HepG2 (cell line): ENCODE measurements around the gene APOBEC3H. TPM values are rescaled to one million over a fixed set of nuclear protein-coding genes. Genes with fewer than 3 reads are reported as not detected.

Experiments used
- BCL6 ChIP-seq: IDR thresholded peaks from 2 replicates; pipeline ENCODE4 v1.6.1; 2016; ENCODE audit warnings: missing genetic modification reagents, missing compliant biosample characterization
- DR1 ChIP-seq: sonication (generic); formaldehyde crosslinking; IDR thresholded peaks from 2 replicates; pipeline ENCODE4 v1.8.0; 2021; ENCODE audit warnings: mild to moderate bottlenecking, missing genetic modification reagents, inconsistent platforms
- EED ChIP-seq: sonication (generic); formaldehyde crosslinking; IDR thresholded peaks from 2 replicates; pipeline ENCODE4 v1.5.0; 2020; ENCODE audit warnings: mild to moderate bottlenecking, missing genetic modification reagents
- KLF6 ChIP-seq: IDR thresholded peaks from 2 replicates; pipeline ENCODE4 v1.8.0; 2016; ENCODE audit warnings: missing biosample characterization, missing genetic modification reagents
- MAZ ChIP-seq, 2 experiments: sonication (generic) in 1 of 2; formaldehyde crosslinking in 1 of 2; IDR thresholded peaks; 2 replicates each; pipeline versions ENCODE4 v1.5.0 to v1.6.1; 2012 to 2020; ENCODE audit warnings: low read depth in 2 of 2, mild to moderate bottlenecking in 2 of 2, borderline replicate concordance in 1 of 2, improper control_type of control experiment in 1 of 2, low read length in 1 of 2, missing genetic modification reagents in 1 of 2, moderate library complexity in 1 of 2
- MYPOP ChIP-seq: sonication (generic); formaldehyde crosslinking; IDR thresholded peaks from 2 replicates; pipeline ENCODE4 v1.8.1; 2023; ENCODE audit warnings: mild to moderate bottlenecking, moderate library complexity, missing genetic modification reagents
- NRL ChIP-seq: sonication (generic); formaldehyde crosslinking; IDR thresholded peaks from 2 replicates; pipeline ENCODE4 v1.5.0; 2020; ENCODE audit warnings: missing genetic modification reagents, mild to moderate bottlenecking, moderate library complexity, borderline replicate concordance
- POLR2AphosphoS2 ChIP-seq: IDR thresholded peaks from 2 replicates; pipeline ENCODE4 v1.6.1; 2011; ENCODE audit warnings: low read depth, low read length, improper control_type of control experiment
- PREB ChIP-seq: sonication (generic); formaldehyde crosslinking; IDR thresholded peaks from 2 replicates; pipeline ENCODE4 v1.4.0; 2020; ENCODE audit warnings: missing genetic modification reagents
- RFXAP ChIP-seq: sonication (generic); formaldehyde crosslinking; IDR thresholded peaks from 2 replicates; pipeline ENCODE4 v1.4.0; 2020; ENCODE audit warnings: missing genetic modification reagents, borderline replicate concordance
- RXRB ChIP-seq: IDR thresholded peaks from 2 replicates; pipeline ENCODE4 v1.6.1; 2016; ENCODE audit warnings: borderline replicate concordance, missing genetic modification reagents, missing compliant biosample characterization
- TAF1 ChIP-seq: sonication (generic); formaldehyde crosslinking; IDR thresholded peaks from 2 replicates; pipeline ENCODE4 v1.4.0; 2020; ENCODE audit warnings: missing genetic modification reagents
- TBX2 ChIP-seq: sonication (generic); formaldehyde crosslinking; IDR thresholded peaks from 2 replicates; pipeline ENCODE4 v1.5.0; 2020; ENCODE audit warnings: missing genetic modification reagents, mild to moderate bottlenecking, borderline replicate concordance
- TBX3 ChIP-seq: fragments of 450-650 bp; IDR thresholded peaks from 2 replicates; pipeline ENCODE4 v1.6.1; 2017; ENCODE audit warnings: antibody characterized with exemption, mild to moderate bottlenecking, inconsistent platforms, borderline replicate concordance
- TFDP2 ChIP-seq: sonication (generic); formaldehyde crosslinking; IDR thresholded peaks from 2 replicates; pipeline ENCODE4 v1.4.0; 2020; ENCODE audit warnings: missing genetic modification reagents
- YY1 ChIP-seq: IDR thresholded peaks from 2 replicates; pipeline ENCODE4 v1.6.1; 2011; ENCODE audit warnings: low read length, low read depth, moderate library complexity, mild to moderate bottlenecking; ENCODE audit not compliant: insufficient read depth, insufficient replicate concordance
- ZBTB2 ChIP-seq: sonication (generic); formaldehyde crosslinking; IDR thresholded peaks from 2 replicates; pipeline ENCODE4 v1.8.0; 2022; ENCODE audit warnings: low read depth, missing genetic modification reagents
- ZIK1 ChIP-seq: sonication (generic); formaldehyde crosslinking; IDR thresholded peaks from 2 replicates; pipeline ENCODE4 v1.5.0; 2020; ENCODE audit warnings: mild to moderate bottlenecking, low read depth, missing genetic modification reagents, borderline replicate concordance
- ZNF160 ChIP-seq: sonication (generic); formaldehyde crosslinking; IDR thresholded peaks from 2 replicates; pipeline ENCODE4 v1.8.0; 2022; ENCODE audit warnings: mild to moderate bottlenecking, inconsistent platforms, missing genetic modification reagents
- ZNF205 ChIP-seq: IDR thresholded peaks from 2 replicates; pipeline ENCODE4 v1.6.1; 2018; ENCODE audit warnings: missing biosample characterization, missing genetic modification reagents
- ZNF451 ChIP-seq: sonication (generic); formaldehyde crosslinking; IDR thresholded peaks from 2 replicates; pipeline ENCODE4 v1.5.0; 2020; ENCODE audit warnings: mild to moderate bottlenecking, missing genetic modification reagents
- ZNF639 ChIP-seq: conservative IDR thresholded peaks from 2 replicates; pipeline ENCODE4 v1.6.1; 2018; ENCODE audit warnings: missing genetic modification reagents
- ZNF768 ChIP-seq: sonication (generic); formaldehyde crosslinking; IDR thresholded peaks from 2 replicates; pipeline ENCODE4 v1.4.0; 2020; ENCODE audit warnings: missing genetic modification reagents
- polyA plus RNA-seq, 8 experiments: library from polyadenylated mRNA; depleted of rRNA in 3 of 8; stranded (reverse) in 7 of 8; unstranded in 1 of 8; fragments of >200 nt; fragmentation: Illumina TruSeq in 4 of 8; extraction: Trizol in 4 of 8; gene quantifications; 2 replicates each; pipeline versions ENCODE4 v1.2.1 to v1.2.3, GENCODE V29; 2011 to 2016; ENCODE audit warnings: low read depth in 4 of 8, missing spikeins in 1 of 8, mixed read lengths in 1 of 8; ENCODE audit not compliant: insufficient read depth in 1 of 8
- total RNA-seq, 5 experiments: library from RNA; depleted of rRNA; stranded (reverse); fragments of >200 nt; fragmentation: Illumina TruSeq; extraction: Trizol; gene quantifications; 2 replicates each; pipeline ENCODE4 v1.2.3, GENCODE V29; 2016; ENCODE audit warnings: low read depth in 1 of 5

The APOBEC3H gene
- total and polyA plus RNA-seq, 2 of the 13 experiments (the other 11 are each of a cell fraction or from before 2014, with no cell fraction given): 0.18 to 0.31 TPM

- peak; percentile 75; the same call in 1 of the 2 replicates for TF ChIP-seq EED (CRISPR knock-in tag)
- no peak for TF ChIP-seq PREB
- TF ChIP-seq DR1 (CRISPR knock-in tag): no peak
- TF ChIP-seq ZNF639 (CRISPR knock-in tag): 0 out of 2 replicates have a peak, but pooled peaks have one; percentile 13
- 0 out of 2 replicates have a peak, but pooled peaks have one; percentile 32 for TF ChIP-seq ZBTB2 (CRISPR knock-in tag)
- no peak for TF ChIP-seq MYPOP
- TF ChIP-seq MAZ (IDR thresholded peaks at IDR 0.05; ENCODE audit: borderline replicate concordance, low read depth, low read length): peak; percentile 34; the same call in 1 of the 2 replicates
- peak; percentile 56; the same call in 1 of the 2 replicates for TF ChIP-seq MAZ (CRISPR knock-in tag; IDR thresholded peaks at IDR 0.05; ENCODE audit: low read depth)
- TF ChIP-seq TBX2 (CRISPR knock-in tag): peak; percentile 48; the same call in 1 of the 2 replicates
- TF ChIP-seq KLF6 (CRISPR knock-in tag): no peak
- peak; percentile 61; the same call in 1 of the 2 replicates for TF ChIP-seq TFDP2
- 0 out of 2 replicates have a peak, but pooled peaks have one; percentile 15 for TF ChIP-seq TAF1 (CRISPR knock-in tag)
- TF ChIP-seq ZNF205 (CRISPR knock-in tag): 0 out of 2 replicates have a peak, but pooled peaks have one; percentile 41
- peak; percentile 2 for TF ChIP-seq YY1
- peak; percentile 53; the same call in 1 of the 2 replicates for TF ChIP-seq NRL (CRISPR knock-in tag)
- no peak for TF ChIP-seq ZNF451
- TF ChIP-seq BCL6 (CRISPR knock-in tag): no peak
- peak; percentile 56; the same call in 1 of the 2 replicates for TF ChIP-seq ZIK1 (CRISPR knock-in tag)
- TF ChIP-seq POLR2AphosphoS2: no peak
- no peak for TF ChIP-seq ZNF160 (CRISPR knock-in tag)
- TF ChIP-seq ZNF768 (CRISPR knock-in tag): no peak
- no peak for TF ChIP-seq TBX3
- TF ChIP-seq RXRB (CRISPR knock-in tag): 0 out of 2 replicates have a peak, but pooled peaks have one; percentile 18
- TF ChIP-seq RFXAP: 0 out of 2 replicates have a peak, but pooled peaks have one; percentile 48
Measured at GRCh38 chr22:39152511-39153219, 55.6 kb downstream of the APOBEC3H start, which contains the start of gene CBX7 (continued).
